Activated CD4-positive, alpha-beta memory T cell treated with anti-CD3 and anti-CD28 coated beads, Interleukin-2, amount 10 ng/mL, durations not matched to agents 7 days and 5 days (primary cell): Measurements from ENCODE around the gene RHPN2. TPM values are rescaled to one million over a fixed set of nuclear protein-coding genes. Genes with fewer than 3 reads are reported as not detected.
"Not testable (repeated sequence)": the region's sequence is repeated elsewhere in the genome, so short reads cannot be mapped to it uniquely, and the experiment has no call there.

ENCODE experiments used
- CTCF ChIA-PET: fragments of 350-600 bp; sonication (Branson Sonifier 250); formaldehyde crosslinking; loops from one replicate; lab custom pipeline; 2021; ENCODE audit warnings: antibody characterized with exemption, inconsistent platforms; lab: Charles Lee
- POLR2A ChIA-PET: fragments of 350-600 bp; sonication (Branson Sonifier 250); formaldehyde crosslinking; loops from one replicate; lab custom pipeline; 2021; ENCODE audit warnings: antibody characterized with exemption; lab: Charles Lee
- DNase-seq: peaks from one replicate; pipeline ENCODE4 v3.0.0-alpha.2; 2020
- H3K27ac Mint-ChIP-seq: one replicate; pipeline ENCODE4 v1.8.0; 2021; ENCODE audit warnings: mild to moderate bottlenecking, mixed read lengths
- H3K27me3 Mint-ChIP-seq: one replicate; pipeline ENCODE4 v1.8.0; 2021; ENCODE audit warnings: mixed read lengths
- H3K36me3 Mint-ChIP-seq: one replicate; pipeline ENCODE4 v1.8.0; 2021; ENCODE audit warnings: low read depth, mixed read lengths
- H3K4me1 Mint-ChIP-seq: one replicate; pipeline ENCODE4 v1.8.0; 2021; ENCODE audit warnings: mixed read lengths
- H3K4me3 Mint-ChIP-seq: one replicate; pipeline ENCODE4 v1.8.0; 2021; ENCODE audit warnings: mild to moderate bottlenecking, mixed read lengths
- H3K9me3 Mint-ChIP-seq: one replicate; pipeline ENCODE4 v1.8.0; 2021; ENCODE audit warnings: mixed read lengths
- total RNA-seq, 2 experiments: library from RNA; stranded (reverse); gene quantifications; one replicate each; pipeline ENCODE4 v1.2.3, GENCODE V29; 2021

Gene RHPN2
- total RNA-seq, 2 experiments from 2014 or later: 0.70 to 1.2 TPM

DNA sequence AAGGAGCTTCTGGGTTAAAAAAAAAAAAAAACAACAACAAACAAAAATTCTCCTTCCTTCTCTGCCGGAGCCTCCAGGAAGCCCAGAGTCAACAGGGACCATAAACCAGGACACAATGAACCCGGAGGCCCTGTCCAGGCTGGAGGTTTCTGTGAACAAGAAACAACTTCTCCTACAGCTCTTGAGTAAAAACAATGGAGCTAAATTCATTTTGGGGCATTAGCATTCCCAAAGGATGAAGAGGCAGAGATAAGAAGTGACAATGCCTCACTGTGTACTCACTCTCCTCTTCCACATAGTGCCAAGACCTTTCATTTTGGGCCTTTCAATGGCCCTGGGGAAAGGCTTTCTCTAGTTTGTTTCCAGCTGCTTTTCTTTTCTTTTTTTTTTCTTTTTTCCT is 9.0 kb downstream of the RHPN2 start:
- Mint-ChIP-seq H3K27ac (no peak overlapping the region), H3K27me3 (peaks cover 2% of the 10 kb centered on the region), H3K4me3 (no peak overlapping the region), H3K36me3 (no peaks in the 10 kb centered on the region), H3K4me1 (no peaks in the 10 kb centered on the region), H3K9me3 (no peaks in the 10 kb centered on the region)
- no peak for DNase-seq
- POLR2A ChIA-PET: no interaction called here
- CTCF ChIA-PET: interaction anchor here (0.6 to 1.1 kb wide), 2 partner anchors 15 kb away, joined by 3 read pairs; no protein-coding TSS in a partner anchor

- no peak overlapping the region for H3K27ac Mint-ChIP-seq
- POLR2A ChIA-PET: no interaction called here
- CTCF ChIA-PET: no interaction called here
- no peak for DNase-seq
- H3K9me3 Mint-ChIP-seq: no peaks in the 10 kb centered on the region
- H3K4me3 Mint-ChIP-seq: no peak overlapping the region
- H3K27me3 Mint-ChIP-seq: no peaks in the 10 kb centered on the region
- no peaks in the 10 kb centered on the region for H3K36me3 Mint-ChIP-seq
- no peaks in the 10 kb centered on the region for H3K4me1 Mint-ChIP-seq
Measured at GRCh38 chr19:33054623-33055022, 10.1 kb downstream of the RHPN2 start.

GRCh38 chr19:33052352-33052972 is 12.2 kb downstream of the RHPN2 start:
- no peak for DNase-seq
- Mint-ChIP-seq H3K4me3 (no peak overlapping the region), H3K4me1 (no peaks in the 10 kb centered on the region), H3K36me3 (no peaks in the 10 kb centered on the region), H3K27ac (no peak overlapping the region), H3K27me3 (no peaks in the 10 kb centered on the region), H3K9me3 (no peaks in the 10 kb centered on the region)
- ChIA-PET POLR2A (interaction anchor here (1.0 kb wide), 1 partner anchor 18 kb away, joined by 3 read pairs; no protein-coding TSS in a partner anchor), CTCF (interaction anchor here (0.7 kb wide), 1 partner anchor 397 kb away, joined by 3 read pairs; no protein-coding TSS in a partner anchor)

DNA sequence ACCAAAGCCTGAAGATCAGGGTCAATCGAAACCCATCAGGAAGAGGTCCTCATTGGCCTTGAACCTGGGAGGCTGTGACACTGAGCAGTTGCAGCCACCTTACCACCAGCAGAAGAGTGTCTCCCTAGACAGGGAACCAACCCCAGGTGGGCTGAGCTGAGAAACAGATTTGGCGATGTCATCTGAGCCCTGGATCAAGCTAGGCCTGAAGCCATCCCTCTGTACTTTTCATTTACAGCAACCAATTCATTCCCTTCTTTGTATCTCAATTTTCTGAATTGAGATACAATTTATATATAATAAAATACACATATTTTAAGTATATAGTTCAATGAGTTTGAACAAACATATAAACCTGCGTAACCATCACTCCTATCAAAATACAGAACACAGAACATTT is 14.6 kb downstream of the RHPN2 start:
- Mint-ChIP-seq H3K27ac (no peak overlapping the region), H3K4me3 (no peak overlapping the region), H3K9me3 (no peaks in the 10 kb centered on the region), H3K27me3 (no peaks in the 10 kb centered on the region), H3K4me1 (no peaks in the 10 kb centered on the region), H3K36me3 (no peaks in the 10 kb centered on the region)
- POLR2A ChIA-PET: no interaction called here
- CTCF ChIA-PET: no interaction called here
- no peak for DNase-seq

GRCh38 chr19:33048806-33049676 is 15.6 kb downstream of the RHPN2 start:
- Mint-ChIP-seq H3K9me3 (no peaks in the 10 kb centered on the region), H3K36me3 (no peaks in the 10 kb centered on the region), H3K4me1 (no peaks in the 10 kb centered on the region), H3K4me3 (no peak overlapping the region), H3K27me3 (no peaks in the 10 kb centered on the region), H3K27ac (no peak overlapping the region)
- ChIA-PET POLR2A (no interaction called here), CTCF (interaction anchor here (0.6 kb wide), 1 partner anchor 34 kb away, joined by 3 read pairs; no protein-coding TSS in a partner anchor)
- no peak for DNase-seq

DNA sequence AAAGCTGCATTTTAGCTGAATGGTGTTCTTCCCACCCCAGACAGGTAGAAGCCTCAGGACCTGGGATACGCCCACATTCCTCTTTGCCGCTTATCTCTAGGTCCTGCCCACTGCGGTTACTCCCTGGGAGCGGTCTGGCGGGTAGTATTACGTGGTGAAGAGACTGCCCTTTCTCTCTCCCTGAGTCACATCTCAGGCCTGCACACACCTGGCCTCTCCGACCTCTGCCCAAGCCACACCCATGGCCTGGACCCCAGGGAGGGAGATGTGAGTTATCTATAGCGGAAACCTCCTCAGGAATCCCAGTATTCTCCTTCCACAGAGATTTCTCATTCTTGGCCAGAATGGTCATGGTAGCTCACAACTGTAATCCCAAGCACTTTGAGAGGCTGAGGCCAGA is 17.3 kb downstream of the RHPN2 start:
- no peak overlapping the region for H3K27ac Mint-ChIP-seq
- ChIA-PET POLR2A (no interaction called here), CTCF (no interaction called here)
- no peaks in the 10 kb centered on the region for H3K9me3 Mint-ChIP-seq
- no peak overlapping the region for H3K4me3 Mint-ChIP-seq
- no peak for DNase-seq
- no peaks in the 10 kb centered on the region for H3K36me3 Mint-ChIP-seq
- H3K27me3 Mint-ChIP-seq: no peaks in the 10 kb centered on the region
- no peaks in the 10 kb centered on the region for H3K4me1 Mint-ChIP-seq

- H3K4me1 Mint-ChIP-seq, H3K27ac Mint-ChIP-seq, POLR2A ChIA-PET, DNase-seq, H3K4me3 Mint-ChIP-seq, H3K9me3 Mint-ChIP-seq, H3K27me3 Mint-ChIP-seq, H3K36me3 Mint-ChIP-seq: not testable (repeated sequence)
- CTCF ChIA-PET: interaction anchor here (0.6 kb wide), 1 partner anchor 143 kb away, joined by 4 read pairs; no protein-coding TSS in a partner anchor
Measured at GRCh38 chr19:33041828-33042160, 22.9 kb downstream of the RHPN2 start.

DNA sequence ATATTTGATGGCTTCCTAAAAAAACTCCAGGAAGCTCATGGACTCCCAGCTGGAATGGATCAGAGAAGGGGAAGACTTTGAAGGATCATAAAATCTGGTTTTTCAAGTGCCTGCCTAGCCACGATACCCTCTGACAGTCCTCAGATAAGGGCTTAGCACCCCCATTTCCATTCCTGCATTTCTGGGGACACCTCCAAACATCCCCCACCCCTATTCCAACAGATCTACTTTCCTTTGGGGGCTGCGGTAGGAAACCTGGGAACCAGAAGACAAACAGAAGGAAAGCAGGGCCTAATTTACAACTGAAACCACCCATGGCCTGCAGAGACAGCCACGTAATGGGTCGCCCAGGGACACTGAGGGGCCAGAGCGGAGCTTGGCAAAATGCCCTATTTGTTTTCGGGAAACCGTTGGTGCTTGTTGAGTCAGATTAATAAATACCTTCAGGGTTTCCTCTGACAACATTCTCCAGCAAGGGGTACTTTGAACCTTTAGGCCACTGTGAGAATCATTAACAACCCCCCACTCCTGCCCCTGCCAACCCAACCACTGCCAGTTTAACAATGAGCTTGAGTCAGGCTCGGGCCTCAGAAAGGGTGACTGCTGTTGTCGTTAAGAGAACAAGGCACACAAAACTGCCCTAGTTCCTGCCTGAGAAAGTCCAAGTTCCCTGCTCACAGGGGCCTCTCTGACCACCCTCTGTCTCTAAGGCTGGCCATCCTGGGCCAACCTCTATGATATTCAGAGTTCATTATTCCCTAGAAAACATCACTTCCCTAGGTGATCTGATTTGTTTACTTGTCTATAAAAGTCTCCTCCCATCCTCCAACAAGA is 23.5 kb downstream of the RHPN2 start:
- CTCF ChIA-PET: interaction anchor here (0.6 kb wide), 2 partner anchors 15 to 144 kb away, joined by 3 to 4 read pairs; no protein-coding TSS in a partner anchor
- Mint-ChIP-seq H3K36me3 (no peaks in the 10 kb centered on the region), H3K27me3 (no peaks in the 10 kb centered on the region), H3K27ac (no peak overlapping the region), H3K9me3 (no peaks in the 10 kb centered on the region), H3K4me1 (peaks cover 7% of the 10 kb centered on the region), H3K4me3 (no peak overlapping the region)
- POLR2A ChIA-PET: no interaction called here
- DNase-seq: no peak

DNA sequence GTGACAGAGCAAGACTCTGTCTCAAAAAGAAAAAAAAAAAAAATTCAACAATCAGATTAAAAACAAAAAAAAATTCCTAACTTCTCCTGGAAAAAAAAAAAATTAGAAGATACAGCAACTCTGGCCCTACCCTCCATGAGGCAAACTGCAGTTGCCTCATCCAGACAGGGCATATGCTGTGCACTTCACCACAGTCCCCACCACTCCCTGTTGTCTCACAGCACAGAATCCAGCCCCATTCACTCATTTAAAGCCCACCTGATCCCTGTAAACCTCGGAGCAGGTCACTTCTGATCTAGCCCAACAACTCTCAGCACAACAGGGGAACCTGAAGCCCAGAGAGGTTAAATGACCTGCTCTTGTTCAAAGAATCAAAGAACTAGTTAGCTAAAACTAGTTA is 24.9 kb downstream of the RHPN2 start:
- Mint-ChIP-seq H3K36me3 (no peaks in the 10 kb centered on the region), H3K27me3 (no peaks in the 10 kb centered on the region), H3K4me3 (no peak overlapping the region), H3K27ac (no peak overlapping the region), H3K9me3 (no peaks in the 10 kb centered on the region), H3K4me1 (peaks cover 7% of the 10 kb centered on the region)
- no peak for DNase-seq
- POLR2A ChIA-PET: no interaction called here
- CTCF ChIA-PET: interaction anchor here (0.6 to 0.9 kb wide), 2 partner anchors 16 to 26 kb away, joined by 3 to 4 read pairs; no protein-coding TSS in a partner anchor

DNA sequence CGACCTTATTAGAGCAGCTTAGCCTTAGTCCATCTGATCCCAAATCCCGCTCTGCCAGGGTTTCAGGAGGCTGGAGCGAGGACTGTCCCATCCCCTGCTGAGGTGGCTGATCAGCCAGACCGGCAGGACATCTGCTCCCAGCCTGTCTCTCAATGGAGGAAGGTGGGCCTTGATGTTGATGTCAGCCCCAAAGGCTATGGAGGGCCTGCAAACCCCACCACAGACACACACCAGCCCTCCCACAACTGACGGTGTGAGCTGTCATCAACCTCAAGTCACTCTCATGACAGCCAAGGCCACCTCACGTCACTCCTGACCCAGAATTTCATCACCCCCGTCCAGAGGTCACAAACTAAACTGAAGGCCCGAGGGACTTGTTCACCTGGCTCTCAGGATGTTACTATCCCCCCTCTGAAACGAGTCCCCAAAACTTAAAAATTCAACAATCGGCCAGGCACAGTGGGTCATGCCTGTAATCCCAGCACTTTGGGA is 25.5 kb downstream of the RHPN2 start:
- Mint-ChIP-seq H3K27me3 (no peaks in the 10 kb centered on the region), H3K9me3 (no peaks in the 10 kb centered on the region), H3K36me3 (no peaks in the 10 kb centered on the region), H3K27ac (no peak overlapping the region), H3K4me1 (peaks cover 7% of the 10 kb centered on the region), H3K4me3 (no peak overlapping the region)
- no peak for DNase-seq
- ChIA-PET POLR2A (no interaction called here), CTCF (no interaction called here)

GRCh38 chr19:33037168-33038025 is 27.3 kb downstream of the RHPN2 start:
- DNase-seq: peak; percentile 21
- POLR2A ChIA-PET, H3K4me1 Mint-ChIP-seq, H3K27me3 Mint-ChIP-seq, H3K9me3 Mint-ChIP-seq, H3K36me3 Mint-ChIP-seq: not testable (repeated sequence)
- Mint-ChIP-seq H3K4me3 (peak overlapping the region; percentile 34), H3K27ac (peak overlapping the region; percentile 44)
- CTCF ChIA-PET: interaction anchor here (1.2 to 2.4 kb wide), 2 partner anchors 61 to 65 kb away, joined by 3 to 6 read pairs; partner anchors contain the start of genes CEP89 and FAAP24
